Osteoblast (primary cell): ENCODE results near the gene CLEC4M. TPM values are rescaled to one million over a fixed set of nuclear protein-coding genes. Genes with fewer than 3 reads are reported as not detected.

Experiments
- DNase-seq: peaks from one replicate; pipeline ENCODE4 v3.0.0; 2011; ENCODE audit warnings: low spot score, mixed read lengths; ENCODE audit not compliant: insufficient read length; ENCODE audit errors: missing footprints
- H2AFZ ChIP-seq: 2 replicates; pipeline ENCODE4 v1.6.0; 2011; ENCODE audit warnings: mild to moderate bottlenecking, low read length
- H3K27ac ChIP-seq: 2 replicates; pipeline ENCODE4 v1.5.1; 2011; ENCODE audit warnings: mild to moderate bottlenecking, low read depth, low read length, moderate library complexity
- H3K27me3 ChIP-seq: 2 replicates; pipeline ENCODE4 v1.6.0; 2012; ENCODE audit warnings: mild to moderate bottlenecking, control low read depth, inconsistent platforms, low read length, moderate library complexity; ENCODE audit not compliant: insufficient read depth
- H3K36me3 ChIP-seq: 2 replicates; pipeline ENCODE4 v1.5.1; 2011; ENCODE audit warnings: mild to moderate bottlenecking, low read length, control low read depth, moderate library complexity; ENCODE audit not compliant: insufficient read depth
- H3K4me1 ChIP-seq: 2 replicates; pipeline ENCODE4 v1.5.1; 2011; ENCODE audit warnings: mild to moderate bottlenecking, low read length, control low read depth, moderate library complexity; ENCODE audit not compliant: insufficient read depth
- H3K4me2 ChIP-seq: 2 replicates; pipeline ENCODE4 v1.6.0; 2011; ENCODE audit warnings: mild to moderate bottlenecking, low read length; ENCODE audit not compliant: insufficient read depth
- H3K4me3 ChIP-seq: fragments of 200-600 bp; sonication (generic); 3 replicates; pipeline ENCODE4 v1.5.1; 2012; ENCODE audit warnings: mild to moderate bottlenecking, low read length, inconsistent platforms; ENCODE audit not compliant: insufficient read depth
- H3K79me2 ChIP-seq: 2 replicates; pipeline ENCODE4 v1.6.0; 2012; ENCODE audit warnings: mild to moderate bottlenecking, low read length, control low read depth, inconsistent platforms; ENCODE audit not compliant: insufficient read depth
- H3K9me3 ChIP-seq: 2 replicates; pipeline ENCODE4 v1.5.1; 2011; ENCODE audit warnings: low read depth, low read length, control low read depth
- H4K20me1 ChIP-seq: 2 replicates; pipeline ENCODE4 v1.6.0; 2012; ENCODE audit warnings: mild to moderate bottlenecking, low read length, control low read depth; ENCODE audit not compliant: insufficient read depth
- total RNA-seq: library from RNA; depleted of rRNA; stranded (reverse); fragments of >200 nt; gene quantifications from 2 replicates; pipeline ENCODE4 v1.2.3, GENCODE V29; 2012
- TF ChIP-seq, protein P1 (sequence below): IDR thresholded peaks from 2 replicates; pipeline ENCODE4 v1.5.1; 2011; ENCODE audit warnings: mild to moderate bottlenecking, low read depth, low read length, moderate library complexity; ENCODE audit errors: extremely low read depth

The CLEC4M gene
- total RNA-seq, 1 donor: not detected

DNA sequence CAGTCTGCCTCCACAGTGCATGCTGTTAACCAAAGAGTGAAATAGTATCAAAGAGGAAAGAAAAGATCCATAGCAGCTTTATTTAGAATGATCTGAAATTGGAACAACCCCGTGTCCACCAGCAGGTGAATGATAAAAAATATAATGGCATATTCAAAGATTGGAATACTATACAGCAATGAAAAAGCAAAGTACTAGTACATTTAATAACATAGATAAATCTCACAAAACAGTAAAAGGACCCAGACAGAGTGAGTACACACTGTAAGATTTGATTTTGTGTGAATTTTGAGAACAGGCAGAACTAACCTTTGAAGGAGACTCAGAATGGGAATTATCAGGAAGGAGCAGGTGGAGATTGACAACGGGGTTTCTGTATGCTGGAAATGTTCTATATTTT, 14.9 kb upstream of the CLEC4M start:
- no peaks in the 10 kb centered on the region for H3K9me3 ChIP-seq
- no peak for DNase-seq
- no peak overlapping the region for H2AFZ ChIP-seq
- H3K4me3 ChIP-seq: no peak overlapping the region
- no peaks in the 10 kb centered on the region for H3K79me2 ChIP-seq
- TF ChIP-seq, protein P1, sequence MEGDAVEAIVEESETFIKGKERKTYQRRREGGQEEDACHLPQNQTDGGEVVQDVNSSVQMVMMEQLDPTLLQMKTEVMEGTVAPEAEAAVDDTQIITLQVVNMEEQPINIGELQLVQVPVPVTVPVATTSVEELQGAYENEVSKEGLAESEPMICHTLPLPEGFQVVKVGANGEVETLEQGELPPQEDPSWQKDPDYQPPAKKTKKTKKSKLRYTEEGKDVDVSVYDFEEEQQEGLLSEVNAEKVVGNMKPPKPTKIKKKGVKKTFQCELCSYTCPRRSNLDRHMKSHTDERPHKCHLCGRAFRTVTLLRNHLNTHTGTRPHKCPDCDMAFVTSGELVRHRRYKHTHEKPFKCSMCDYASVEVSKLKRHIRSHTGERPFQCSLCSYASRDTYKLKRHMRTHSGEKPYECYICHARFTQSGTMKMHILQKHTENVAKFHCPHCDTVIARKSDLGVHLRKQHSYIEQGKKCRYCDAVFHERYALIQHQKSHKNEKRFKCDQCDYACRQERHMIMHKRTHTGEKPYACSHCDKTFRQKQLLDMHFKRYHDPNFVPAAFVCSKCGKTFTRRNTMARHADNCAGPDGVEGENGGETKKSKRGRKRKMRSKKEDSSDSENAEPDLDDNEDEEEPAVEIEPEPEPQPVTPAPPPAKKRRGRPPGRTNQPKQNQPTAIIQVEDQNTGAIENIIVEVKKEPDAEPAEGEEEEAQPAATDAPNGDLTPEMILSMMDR: no peak
- H3K36me3 ChIP-seq: no peaks in the 10 kb centered on the region
- no peaks in the 10 kb centered on the region for H4K20me1 ChIP-seq
- H3K27me3 ChIP-seq: peaks cover 3% of the 10 kb centered on the region
- no peak overlapping the region for H3K4me2 ChIP-seq
- H3K4me1 ChIP-seq: no peaks in the 10 kb centered on the region
- H3K27ac ChIP-seq: no peak overlapping the region

DNA sequence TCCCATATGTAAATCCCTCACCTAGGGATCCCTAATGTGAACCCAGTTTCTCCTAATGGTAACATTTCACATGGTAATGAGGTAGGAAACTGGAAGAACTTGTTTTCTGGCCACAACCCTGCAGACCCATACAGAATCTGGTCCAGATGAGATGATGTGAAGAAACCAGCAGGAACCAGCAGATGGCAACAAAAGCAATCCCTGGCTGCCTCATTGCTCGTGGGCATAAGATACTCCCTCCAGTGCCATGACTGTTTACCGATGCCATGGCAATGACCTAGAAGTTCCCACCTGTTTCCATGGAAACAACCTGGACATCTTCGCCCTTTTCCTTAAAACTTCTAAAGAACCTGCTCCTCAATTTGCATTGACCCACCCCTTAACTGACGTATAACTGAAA, 14.3 kb upstream of the CLEC4M start:
- TF ChIP-seq, protein P1: peak; percentile 36
- Histone ChIP-seq H3K27me3 (peaks cover 3% of the 10 kb centered on the region), H3K36me3 (no peaks in the 10 kb centered on the region), H2AFZ (no peak overlapping the region), H3K4me3 (no peak overlapping the region), H3K79me2 (no peaks in the 10 kb centered on the region), H3K4me2 (no peak overlapping the region), H3K27ac (no peak overlapping the region), H3K4me1 (no peaks in the 10 kb centered on the region), H4K20me1 (no peaks in the 10 kb centered on the region), H3K9me3 (no peaks in the 10 kb centered on the region)
- peak; percentile 86 for DNase-seq

DNA sequence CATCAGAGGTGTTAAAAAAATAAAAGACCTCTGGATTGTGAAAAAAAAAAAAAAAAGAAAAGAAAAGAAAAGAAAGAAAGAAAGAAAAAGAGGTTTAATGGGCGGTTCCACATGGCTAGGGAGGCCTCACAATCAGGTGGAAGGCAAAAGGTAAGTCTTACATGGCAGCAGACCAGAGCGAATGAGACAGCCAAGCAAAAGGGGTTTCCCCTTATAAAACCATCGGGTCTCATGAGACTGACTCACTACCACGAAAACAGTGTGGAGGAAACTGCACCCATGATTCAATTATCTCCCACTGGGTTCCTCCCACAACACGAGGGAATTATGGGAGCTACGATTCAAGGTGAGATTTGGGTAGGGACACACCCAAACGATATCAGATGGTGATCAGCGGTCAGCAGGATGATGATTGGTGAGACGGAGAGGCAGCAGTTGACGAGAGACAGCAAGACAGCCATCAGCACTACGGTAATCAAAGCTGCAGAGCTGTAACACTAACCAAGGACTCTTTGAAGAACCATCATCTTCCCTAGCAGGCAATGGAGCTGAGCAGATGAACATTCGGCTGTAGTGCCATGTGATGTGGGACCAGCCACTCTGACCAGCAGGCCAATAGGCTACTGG, 11.8 kb upstream of the CLEC4M start:
- Histone ChIP-seq H3K27ac (no peak overlapping the region), H3K4me3 (no peak overlapping the region), H3K27me3 (peaks cover 3% of the 10 kb centered on the region), H3K79me2 (no peaks in the 10 kb centered on the region), H3K4me1 (no peaks in the 10 kb centered on the region), H3K36me3 (no peaks in the 10 kb centered on the region), H4K20me1 (no peaks in the 10 kb centered on the region), H3K9me3 (no peaks in the 10 kb centered on the region), H3K4me2 (no peak overlapping the region), H2AFZ (no peak overlapping the region)
- TF ChIP-seq, protein P1: no peak
- DNase-seq: no peak

DNA sequence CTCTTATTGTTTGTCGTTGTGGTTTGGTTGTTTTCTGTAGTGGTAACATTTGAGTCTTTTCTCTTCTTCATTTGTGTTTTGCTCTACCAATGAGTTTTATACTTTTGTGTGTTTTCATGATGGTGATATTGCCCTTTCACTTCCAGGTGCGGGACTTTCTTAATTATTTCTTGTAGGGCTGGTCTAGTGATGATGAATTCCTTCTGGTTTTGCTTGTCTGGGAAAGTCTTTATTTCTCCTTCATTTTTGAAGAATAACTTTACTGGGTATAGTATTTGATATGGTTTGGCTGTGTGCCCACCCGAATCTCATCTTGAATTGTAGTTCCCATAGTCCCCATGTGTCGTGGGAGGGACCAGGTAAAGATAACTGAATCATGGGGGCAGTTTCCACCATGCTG, 6.8 kb upstream of the CLEC4M start:
- DNase-seq: no peak
- Histone ChIP-seq H3K79me2 (no peaks in the 10 kb centered on the region), H3K27me3 (no peaks in the 10 kb centered on the region), H3K36me3 (no peaks in the 10 kb centered on the region), H3K4me2 (no peak overlapping the region), H4K20me1 (no peaks in the 10 kb centered on the region), H3K9me3 (no peaks in the 10 kb centered on the region), H3K4me3 (no peak overlapping the region), H2AFZ (no peak overlapping the region), H3K4me1 (no peaks in the 10 kb centered on the region), H3K27ac (no peak overlapping the region)
- TF ChIP-seq, protein P1: no peak
